Psoas muscle (tissue), 8 donors: ENCODE results near the gene WWOX. TPM values are rescaled to one million over a fixed set of nuclear protein-coding genes. Genes with fewer than 3 reads are reported as not detected.

Experiments used
- ATAC-seq, 4 donors: fragments of 200-7000 bp; cut with Tn5 transposase; one replicate each; pipeline ENCODE4 v1.9.1; 2020; ENCODE audit warnings: moderate library complexity in 3 of 4, mild to moderate bottlenecking in 2 of 4
- DNase-seq, 2 donors: peaks; one replicate each; pipeline ENCODE4 v3.0.0-alpha.2; 2020
- H3K27ac ChIP-seq: fragments of 200-600 bp; one replicate; pipeline ENCODE4 v1.8.0; 2022
- H3K27me3 ChIP-seq, 3 donors: fragments of 200-600 bp in 1 of 3; one replicate each; pipeline versions ENCODE4 v1.6.1 to v1.8.0; 2013 to 2022; ENCODE audit warnings: low read length in 2 of 3, mild to moderate bottlenecking in 2 of 3, moderate library complexity in 1 of 3; ENCODE audit not compliant: insufficient read depth in 3 of 3
- H3K36me3 ChIP-seq, 2 donors: fragments of 200-600 bp in 1 of 2; one replicate each; pipeline versions ENCODE4 v1.6.1 to v1.8.0; 2013 to 2022; ENCODE audit warnings: low read depth in 1 of 2, mild to moderate bottlenecking in 1 of 2, moderate library complexity in 1 of 2; ENCODE audit not compliant: insufficient read depth in 1 of 2
- H3K4me1 ChIP-seq: fragments of 200-600 bp; one replicate; pipeline ENCODE4 v1.8.0; 2022
- H3K4me3 ChIP-seq: fragments of 200-600 bp; one replicate; pipeline ENCODE4 v1.8.0; 2022; ENCODE audit warnings: mild to moderate bottlenecking
- H3K9me3 ChIP-seq: fragments of 200-600 bp; one replicate; pipeline ENCODE4 v1.8.0; 2022
- CTCF ChIP-seq: fragments of 200-600 bp; IDR thresholded peaks from one replicate; pipeline ENCODE4 v1.8.0; 2022; ENCODE audit warnings: antibody characterized with exemption
- WGBS, 3 donors: extraction: QIAGEN DNeasy Blood & Tissue Kit; methylation state at CpG; one replicate each; pipeline versions ENCODE4 v1.1.6 to v1.1.7; 2013; 5-methylcytosine and 5-hydroxymethylcytosine counted together
- intact Hi-C, 2 donors: fragments of 100-400 bp; cut with DNase I; formaldehyde crosslinking; loops; one replicate each; pipeline versions ENCODE4 v1.11.0 to v1.14.2; 2022
- polyA plus RNA-seq, 3 donors: library from polyadenylated mRNA; stranded (reverse); fragments of 200-250 nt; gene quantifications; one replicate each; pipeline ENCODE4 v1.2.3, GENCODE V29; 2013
- total RNA-seq, 4 donors: library from RNA; stranded (reverse); fragmentation: NEBNext Ultra II Directional in 2 of 4; extraction: Animal tissue kit (Norgen Biotek cat#: 25700) in 2 of 4; gene quantifications; one replicate each; pipeline versions ENCODE4 v1.2.1 to v1.2.4, GENCODE V29; 2021 to 2023
- donor health status: healthy with polysubstance abuse.
- donor health status: DM: no; HTN: no; CAD: no; lungs with moderate emphysema.
- donor health status: Bipolar disorder and iron deficiency.
- donor health status: healthy.
- donor health status: DM: yes; HTN: yes; CAD: no.
- donor health status: DM: no; HTN: no; CAD: no.
- donor health status: DM: no; HTN: no; CAD: no.
- donor health status: DM: yes; HTN: yes; CAD: no.

The WWOX gene
- total and polyA plus RNA-seq, 7 donors: 3.1 to 6.6 (median 5.0) TPM

DNA sequence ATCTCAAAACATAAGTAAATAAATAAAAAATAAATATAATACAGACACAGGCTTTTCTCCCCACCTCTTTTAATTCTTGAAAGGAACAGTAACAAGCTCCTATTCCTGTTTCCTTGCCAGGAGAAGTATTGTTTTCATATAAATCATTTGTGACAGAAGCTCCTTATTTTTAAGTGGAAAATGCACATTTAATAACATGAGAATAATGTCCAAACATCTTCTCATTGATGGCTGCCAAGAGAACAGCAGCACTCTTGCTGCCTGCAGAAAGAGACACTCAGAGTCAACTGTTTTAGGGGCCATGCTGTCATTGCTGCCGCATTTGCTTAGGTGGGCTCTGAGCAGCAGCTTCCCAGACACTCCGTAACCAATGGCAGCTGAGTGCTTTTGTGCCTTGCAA lies 580.1 kb downstream of the WWOX start:
- Histone ChIP-seq H3K4me1 (peaks cover 5% of the 10 kb centered on the region), H3K9me3 (no peaks in the 10 kb centered on the region), H3K27me3 (no peaks in the 10 kb centered on the region), H3K27ac (no peak overlapping the region), H3K36me3 (no peaks in the 10 kb centered on the region), H3K4me3 (no peak overlapping the region)
- WGBS, 3 donors: 87 to 88% (median 87%) methylated on average over 2 of the region's 2 CpGs
- intact Hi-C loops: no loop called here
- no peak for ATAC-seq
- no peak for DNase-seq
- no peak for TF ChIP-seq CTCF

GRCh38 chr16:78681743-78682142 lies 582.3 kb downstream of the WWOX start:
- Histone ChIP-seq H3K4me3 (no peak overlapping the region), H3K4me1 (peaks cover 15% of the 10 kb centered on the region), H3K9me3 (no peaks in the 10 kb centered on the region), H3K27me3 (no peaks in the 10 kb centered on the region), H3K36me3 (no peaks in the 10 kb centered on the region), H3K27ac (no peak overlapping the region)
- intact Hi-C loops: loop anchor here in 1 of 2 donors (5.0 kb wide), 1 partner anchor 921 kb away; the partner anchor contains the start of gene MAF
- DNase-seq: no peak
- no peak for TF ChIP-seq CTCF
- no peak for ATAC-seq
- 85 to 91% (median 91%) methylated on average over 8 of the region's 8 CpGs for WGBS, 3 donors

DNA sequence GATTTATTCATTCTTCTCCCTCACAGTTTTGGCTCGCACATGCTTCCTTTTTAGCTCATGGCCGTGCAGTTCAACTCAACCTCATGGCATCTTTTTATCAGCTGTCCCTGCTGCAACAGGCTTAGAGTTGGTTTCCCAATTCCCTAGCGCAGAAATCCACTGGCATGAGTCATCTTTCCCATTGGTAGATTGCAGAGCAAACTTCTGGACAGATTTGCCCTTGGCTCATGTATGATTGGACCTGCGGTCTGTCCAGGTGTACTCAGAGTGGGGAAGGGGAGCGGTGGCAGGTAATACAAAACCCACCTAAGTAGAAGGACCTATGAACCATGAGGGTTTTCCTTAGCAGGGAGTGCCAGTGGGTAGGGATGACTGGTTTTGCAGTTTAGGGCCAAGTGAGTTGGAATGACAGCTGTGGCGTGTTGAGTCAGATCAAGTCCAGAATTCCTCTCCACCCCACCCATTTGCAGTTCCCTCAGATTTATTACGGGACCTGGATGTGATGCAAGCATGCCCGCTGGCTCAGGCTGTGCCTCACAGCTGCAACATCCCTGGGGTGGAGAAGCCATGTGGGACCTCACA lies 584.7 kb downstream of the WWOX start:
- Histone ChIP-seq H3K4me3 (no peak overlapping the region), H3K36me3 (no peaks in the 10 kb centered on the region), H3K27me3 (no peaks in the 10 kb centered on the region), H3K4me1 (peaks cover 15% of the 10 kb centered on the region), H3K27ac (peak overlapping the region; percentile 92), H3K9me3 (no peaks in the 10 kb centered on the region)
- intact Hi-C loops: loop anchor here in 1 of 2 donors (1.0 to 5.0 kb wide), 3 partner anchors 64 to 918 kb away; partner anchors contain the start of gene MAF
- peak; percentile 84 to 91 for DNase-seq
- no peak for TF ChIP-seq CTCF
- peak; percentile 94 to 97 (median 96) for ATAC-seq
- 21 to 32% (median 22%) methylated on average over 8 of the region's 8 CpGs for WGBS, 3 donors

DNA sequence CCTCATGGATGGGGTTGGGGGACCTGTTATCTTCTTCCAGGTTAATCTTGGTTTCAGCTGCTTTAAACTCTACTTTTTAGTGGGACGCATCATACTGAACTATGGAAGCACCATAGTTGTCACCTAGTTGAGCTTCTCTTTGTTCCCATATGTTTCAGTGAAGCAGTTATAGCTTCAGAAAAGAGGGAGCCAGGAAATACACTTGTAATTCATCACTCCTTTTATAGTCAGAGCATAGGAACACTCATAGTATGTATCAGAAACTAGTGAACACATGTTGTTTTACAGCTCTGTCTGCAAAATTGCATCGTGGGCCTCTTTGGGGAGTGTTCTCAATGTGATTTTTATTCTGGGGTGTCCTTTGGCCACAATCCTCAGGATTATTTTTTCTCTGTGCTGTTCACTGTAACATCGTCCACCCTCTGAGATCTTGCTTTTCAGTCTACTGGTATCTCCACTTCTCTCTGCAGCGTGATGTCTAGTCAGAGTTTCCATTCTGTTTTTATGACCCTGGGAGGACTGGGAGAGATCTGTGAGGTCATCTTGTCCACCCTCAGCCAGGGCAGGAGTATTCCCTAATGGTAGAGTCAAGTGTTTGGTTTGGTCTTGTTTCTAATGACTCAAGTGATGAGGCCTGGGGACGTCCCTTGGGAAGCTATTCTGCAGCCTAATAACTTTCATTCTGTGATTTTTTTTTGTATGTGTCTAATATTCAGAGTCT lies 585.4 kb downstream of the WWOX start:
- TF ChIP-seq CTCF: no peak
- WGBS, 3 donors: 54 to 58% (median 55%) methylated on average over 5 of the region's 5 CpGs
- Histone ChIP-seq H3K4me3 (no peak overlapping the region), H3K9me3 (no peaks in the 10 kb centered on the region), H3K27me3 (no peaks in the 10 kb centered on the region), H3K36me3 (no peaks in the 10 kb centered on the region), H3K4me1 (peaks cover 15% of the 10 kb centered on the region), H3K27ac (peak overlapping the region; percentile 92)
- intact Hi-C loops: loop anchor here in 1 of 2 donors (1.0 to 5.0 kb wide), 3 partner anchors 63 to 917 kb away; partner anchors contain the start of gene MAF
- peak; percentile 15 to 45 (median 23) for ATAC-seq
- DNase-seq: peak; percentile 52 to 66
